SK-N-MC (cell line): Measurements from ENCODE around the gene IMPG1.

Experiments
- DNase-seq: peaks from one replicate; pipeline ENCODE4 v3.0.0-alpha.2; 2011; ENCODE audit warnings: low read depth, low spot score
- H3K27ac ChIP-seq: fragments of 200-600 bp; sonication (generic); 2 replicates; pipeline ENCODE4 v1.5.1; 2016; ENCODE audit warnings: mixed run types
- H3K36me3 ChIP-seq: fragments of 200-600 bp; sonication (generic); 2 replicates; pipeline ENCODE4 v1.6.1; 2017; ENCODE audit warnings: antibody characterized with exemption, low read length, mixed read lengths; ENCODE audit not compliant: insufficient read depth
- H3K4me3 ChIP-seq: fragments of 200-600 bp; sonication (generic); 2 replicates; pipeline ENCODE4 v1.5.1; 2016
- H3K9ac ChIP-seq: fragments of 200-600 bp; sonication (generic); 2 replicates; pipeline ENCODE4 v1.8.0; 2017; ENCODE audit warnings: mixed run types, mixed read lengths; ENCODE audit not compliant: insufficient read length
- H3K9me3 ChIP-seq: fragments of 200-600 bp; sonication (generic); 2 replicates; pipeline ENCODE4 v1.6.1; 2017; ENCODE audit warnings: low read depth, mild to moderate bottlenecking, antibody characterized with exemption, low read length, moderate library complexity, mixed read lengths
- EZH2 ChIP-seq: fragments of 200-600 bp; sonication (generic); IDR thresholded peaks from one replicate; pipeline ENCODE4 v1.6.1; 2017; ENCODE audit warnings: antibody characterized with exemption
- FOXP2 ChIP-seq: optimal IDR thresholded peaks from 2 replicates; pipeline ENCODE3; 2011; ENCODE audit warnings: mild to moderate bottlenecking, moderate library complexity; ENCODE audit not compliant: insufficient read depth; ENCODE audit errors: extremely low read length, control extremely low read depth
- POLR2AphosphoS5 ChIP-seq: IDR thresholded peaks from 2 replicates; pipeline ENCODE4 v1.6.1; 2012; ENCODE audit warnings: mild to moderate bottlenecking, low read depth, low read length, borderline replicate concordance

Gene IMPG1

DNA sequence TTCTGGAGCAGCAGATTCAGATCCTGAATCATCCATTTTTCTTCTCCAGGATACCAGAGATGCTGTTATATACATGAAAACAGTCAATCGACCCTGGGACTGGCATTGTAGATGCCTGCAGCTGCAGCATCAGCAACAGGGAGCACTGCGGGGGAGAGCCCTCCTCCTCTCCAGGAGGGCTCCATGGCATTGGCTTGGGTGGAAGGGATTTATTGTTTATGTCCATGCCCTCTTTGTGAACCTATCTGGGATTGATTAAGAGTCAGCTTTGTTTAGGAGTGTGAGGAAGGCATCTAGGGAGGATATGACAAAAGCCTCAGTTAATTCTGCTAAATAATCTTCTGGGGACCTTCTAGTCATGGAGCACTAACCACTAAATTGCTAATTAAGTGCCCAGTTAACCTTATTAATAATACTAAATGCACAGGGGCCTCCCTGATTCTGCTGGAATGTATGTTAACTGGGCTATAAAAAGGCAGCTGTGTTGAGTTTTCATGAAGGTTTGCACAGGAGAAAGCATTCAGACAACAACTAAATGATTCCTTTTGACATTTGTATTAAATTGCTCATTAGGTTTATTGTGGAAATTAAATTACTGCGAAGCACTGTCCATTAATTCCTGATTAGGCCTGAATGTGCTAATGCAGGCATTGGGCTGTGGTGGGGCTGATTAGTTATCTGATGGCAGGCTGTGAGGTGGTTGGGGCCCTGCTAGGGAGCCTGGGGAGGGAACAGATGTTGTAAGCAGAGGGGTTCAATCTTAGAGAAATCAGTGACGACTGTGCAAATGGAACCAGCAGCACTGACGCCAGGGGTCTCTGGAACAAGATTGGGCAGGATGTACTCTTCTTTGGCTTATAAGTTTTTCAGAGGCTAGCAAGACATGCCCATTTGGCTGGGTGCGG lies 57.6 kb downstream of the IMPG1 start:
- Histone ChIP-seq H3K4me3 (no peak overlapping the region), H3K9ac (no peak overlapping the region), H3K36me3 (no peaks in the 10 kb centered on the region), H3K9me3 (no peaks in the 10 kb centered on the region), H3K27ac (no peak overlapping the region)
- DNase-seq, result no peak
- TF ChIP-seq FOXP2 (no peak), EZH2 (no peak), POLR2AphosphoS5 (no peak)

DNA sequence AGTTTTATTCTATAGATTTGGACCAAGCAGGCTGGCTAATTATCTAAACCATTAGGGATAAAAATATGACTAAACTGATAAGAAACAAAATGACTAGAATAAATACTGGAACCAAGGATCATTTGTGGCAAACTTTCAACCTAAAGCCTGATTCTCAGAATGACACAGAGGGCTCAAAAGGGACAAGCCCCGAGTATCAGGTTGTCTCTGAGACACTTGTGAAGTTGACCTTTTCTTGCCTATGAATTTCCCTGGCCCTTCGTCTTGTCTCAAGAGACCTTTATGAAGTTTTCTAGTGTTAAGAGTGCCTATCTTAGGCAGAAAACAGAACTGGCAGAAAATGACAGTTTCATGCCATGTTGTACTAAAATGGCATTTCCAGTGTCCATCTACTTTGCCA lies 68.3 kb downstream of the IMPG1 start:
- DNase-seq, result no peak
- Histone ChIP-seq H3K36me3 (no peaks in the 10 kb centered on the region), H3K9me3 (no peaks in the 10 kb centered on the region), H3K9ac (no peak overlapping the region), H3K4me3 (no peak overlapping the region), H3K27ac (no peak overlapping the region)
- TF ChIP-seq FOXP2 (no peak), POLR2AphosphoS5 (no peak), EZH2 (no peak)

- no peak overlapping the region for H3K4me3 ChIP-seq
- TF ChIP-seq FOXP2, result no peak
- TF ChIP-seq EZH2, result no peak
- no peak for TF ChIP-seq POLR2AphosphoS5
- H3K9me3 ChIP-seq, result no peaks in the 10 kb centered on the region
- H3K9ac ChIP-seq, result no peak overlapping the region
- H3K27ac ChIP-seq, result no peak overlapping the region
- DNase-seq, result no peak
- H3K36me3 ChIP-seq, result no peaks in the 10 kb centered on the region
Measured at GRCh38 chr6:76003686-76004085, 68.8 kb downstream of the IMPG1 start.

- no peak for DNase-seq
- Histone ChIP-seq H3K9me3 (no peaks in the 10 kb centered on the region), H3K36me3 (no peaks in the 10 kb centered on the region), H3K27ac (no peak overlapping the region), H3K4me3 (no peak overlapping the region), H3K9ac (no peak overlapping the region)
- TF ChIP-seq FOXP2 (no peak), POLR2AphosphoS5 (no peak), EZH2 (no peak)
Measured at GRCh38 chr6:76003113-76003512, 69.3 kb downstream of the IMPG1 start.

DNA sequence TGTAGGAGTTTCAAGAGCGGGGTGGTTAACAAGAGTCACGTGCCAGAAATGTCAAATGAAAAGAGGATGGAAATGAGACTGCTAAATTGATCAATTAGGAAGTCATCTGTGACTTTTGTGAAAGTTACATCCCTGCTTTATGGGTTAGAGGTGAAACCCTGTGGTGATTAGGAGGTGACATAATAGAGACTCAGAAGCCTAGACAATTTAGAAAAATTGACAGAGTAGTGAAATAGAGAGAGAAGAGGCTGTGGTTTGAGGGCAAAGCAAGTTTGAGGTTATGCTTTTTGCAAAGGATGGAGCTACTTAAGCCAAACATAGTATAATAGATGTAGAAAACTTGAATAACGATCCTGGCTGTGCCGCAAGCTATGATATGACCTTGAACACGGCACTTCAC lies 71.8 kb downstream of the IMPG1 start:
- H3K4me3 ChIP-seq, result no peak overlapping the region
- no peak overlapping the region for H3K9ac ChIP-seq
- no peaks in the 10 kb centered on the region for H3K9me3 ChIP-seq
- DNase-seq, result no peak
- TF ChIP-seq FOXP2, result no peak
- H3K27ac ChIP-seq, result no peak overlapping the region
- H3K36me3 ChIP-seq, result no peaks in the 10 kb centered on the region

GRCh38 chr6:75997696-75998095 lies 74.8 kb downstream of the IMPG1 start:
- Histone ChIP-seq H3K27ac (no peak overlapping the region), H3K9ac (no peak overlapping the region), H3K36me3 (no peaks in the 10 kb centered on the region), H3K4me3 (no peak overlapping the region), H3K9me3 (no peaks in the 10 kb centered on the region)
- DNase-seq, result no peak
- no peak for TF ChIP-seq POLR2AphosphoS5
- TF ChIP-seq EZH2, result no peak
- TF ChIP-seq FOXP2, result no peak

DNA sequence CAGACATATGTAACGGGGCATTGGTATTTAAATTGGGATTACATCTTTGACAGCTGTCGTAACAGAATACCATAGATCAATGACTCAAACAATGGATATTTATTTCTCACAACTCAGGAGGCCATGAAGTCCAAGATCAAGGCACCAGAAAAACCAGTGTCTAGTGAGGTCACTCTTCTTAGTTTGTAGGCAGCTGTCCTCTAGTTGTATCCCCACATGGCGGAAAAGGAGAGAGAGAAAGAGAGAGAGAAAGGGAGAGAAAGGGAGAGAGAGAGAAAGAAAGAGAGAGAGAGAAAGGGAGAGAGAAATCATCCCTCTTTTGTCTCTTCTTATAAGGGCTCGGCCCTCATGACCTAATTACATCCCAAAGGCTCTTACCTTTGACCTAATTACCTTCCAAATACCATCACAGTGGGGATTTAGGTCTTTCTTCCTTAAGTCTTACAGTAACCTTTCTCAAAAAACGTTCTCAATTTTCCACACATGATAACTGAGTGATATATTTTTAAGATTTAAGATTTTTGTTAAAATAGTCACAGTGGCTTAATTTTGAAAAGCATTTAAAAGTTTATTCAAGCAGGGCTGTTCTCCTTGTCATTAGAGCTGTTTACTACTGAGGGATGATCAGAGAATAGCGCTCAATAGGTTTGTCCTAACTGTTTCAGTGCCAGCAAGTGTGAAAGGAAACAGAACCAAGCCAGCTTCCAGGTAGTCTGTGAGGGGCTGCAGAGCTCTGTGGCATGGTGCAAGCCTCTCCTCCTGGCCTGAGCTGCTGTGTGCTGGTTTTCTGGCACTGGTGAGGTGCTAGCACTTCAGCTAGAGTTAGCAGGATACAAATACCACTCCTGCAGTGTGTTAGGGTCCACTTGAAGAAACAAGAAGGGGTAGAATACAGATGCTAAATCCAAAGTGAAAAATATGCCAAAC lies 79.0 kb downstream of the IMPG1 start:
- H3K9me3 ChIP-seq, result no peaks in the 10 kb centered on the region
- H3K4me3 ChIP-seq, result no peak overlapping the region

DNA sequence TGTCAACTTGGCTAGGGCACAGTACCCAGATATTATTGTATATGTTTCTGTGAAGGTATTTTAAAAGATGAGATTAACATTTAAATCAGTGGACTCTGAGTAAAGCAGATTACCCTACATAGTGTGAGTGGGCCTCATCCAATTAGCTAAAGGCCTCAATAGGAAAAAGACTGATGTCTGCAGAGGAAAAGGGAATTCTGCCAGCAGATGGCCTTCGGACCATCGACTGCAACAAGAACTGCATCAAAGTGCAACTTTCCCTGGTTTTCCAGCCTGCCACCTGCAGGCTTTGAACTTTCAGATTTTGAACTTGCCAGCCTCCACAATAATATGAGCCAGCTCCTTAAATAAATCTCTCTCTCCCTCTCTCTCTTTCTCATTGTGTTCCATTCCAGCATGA lies 80.5 kb downstream of the IMPG1 start:
- no peak overlapping the region for H3K9ac ChIP-seq
- DNase-seq, result no peak
- H3K4me3 ChIP-seq, result no peak overlapping the region
- no peak overlapping the region for H3K27ac ChIP-seq
- no peaks in the 10 kb centered on the region for H3K36me3 ChIP-seq
- H3K9me3 ChIP-seq, result no peaks in the 10 kb centered on the region
- no peak for TF ChIP-seq FOXP2
- no peak for TF ChIP-seq EZH2
- TF ChIP-seq POLR2AphosphoS5, result no peak

More for the DNA sequence above, 79.0 kb downstream of the IMPG1 start:
- Histone ChIP-seq H3K27ac (no peak overlapping the region), H3K9ac (no peak overlapping the region), H3K36me3 (no peaks in the 10 kb centered on the region)
- DNase-seq, result no peak
- no peak for TF ChIP-seq EZH2
- no peak for TF ChIP-seq FOXP2
- no peak for TF ChIP-seq POLR2AphosphoS5

- Histone ChIP-seq H3K9ac (no peak overlapping the region), H3K36me3 (no peaks in the 10 kb centered on the region), H3K27ac (no peak overlapping the region), H3K9me3 (no peaks in the 10 kb centered on the region), H3K4me3 (no peak overlapping the region)
- TF ChIP-seq EZH2 (no peak), FOXP2 (no peak), POLR2AphosphoS5 (no peak)
- no peak for DNase-seq
Measured at GRCh38 chr6:75986935-75987334, 85.5 kb downstream of the IMPG1 start.
